HG02763 (cell line): ENCODE measurements around the gene ZFYVE26.
"Not testable (repeated sequence)": the region's sequence is repeated elsewhere in the genome, so short reads cannot be mapped to it uniquely, and the experiment has no call there.

Source experiments
- ATAC-seq: cut with Tn5 transposase; IDR thresholded peaks from one replicate; pipeline ENCODE4 v1.9.1; 2021; ENCODE audit warnings: mild to moderate bottlenecking, moderate library complexity; ENCODE audit not compliant: unreplicated experiment

ZFYVE26 gene

DNA sequence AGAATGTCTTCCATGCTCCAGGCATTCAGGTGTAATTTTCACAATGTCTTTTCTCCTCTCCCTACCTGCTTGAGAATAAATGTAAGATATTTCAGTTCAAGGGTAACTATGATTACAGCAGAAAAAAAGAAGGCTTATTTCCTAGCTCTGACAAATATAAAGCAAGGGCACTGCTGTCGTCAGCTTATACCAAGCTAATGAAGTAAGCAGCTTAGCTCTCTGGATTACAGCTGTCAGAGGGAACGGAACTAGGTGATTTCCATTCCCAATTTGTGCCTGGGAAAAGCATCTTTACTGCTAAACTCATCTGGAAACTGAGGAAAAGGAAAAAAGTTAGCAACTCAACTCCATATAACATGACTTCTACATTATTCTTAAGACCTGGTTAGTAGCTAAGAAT, 56.5 kb downstream of the ZFYVE26 start:
- no peak for ATAC-seq

DNA sequence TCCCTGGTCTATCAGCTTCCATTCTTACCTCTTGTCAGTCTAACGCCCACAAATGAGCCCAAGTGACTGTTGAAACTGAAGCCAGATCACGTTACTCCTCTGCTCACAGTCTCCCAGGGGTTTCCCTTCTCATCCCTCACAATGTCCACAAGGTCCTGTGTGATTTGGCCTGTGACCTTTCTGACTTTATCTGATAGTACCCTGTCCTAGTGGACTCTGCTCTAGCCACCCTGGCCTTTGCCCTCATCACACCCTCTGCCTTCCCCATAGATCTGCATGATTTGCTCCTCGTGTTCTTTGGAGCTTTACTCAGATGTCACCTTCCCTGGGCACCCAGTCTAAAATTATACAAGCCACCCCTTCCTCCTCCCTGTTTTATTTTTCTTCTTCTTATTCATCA, 59.2 kb downstream of the ZFYVE26 start:
- ATAC-seq: no peak

DNA sequence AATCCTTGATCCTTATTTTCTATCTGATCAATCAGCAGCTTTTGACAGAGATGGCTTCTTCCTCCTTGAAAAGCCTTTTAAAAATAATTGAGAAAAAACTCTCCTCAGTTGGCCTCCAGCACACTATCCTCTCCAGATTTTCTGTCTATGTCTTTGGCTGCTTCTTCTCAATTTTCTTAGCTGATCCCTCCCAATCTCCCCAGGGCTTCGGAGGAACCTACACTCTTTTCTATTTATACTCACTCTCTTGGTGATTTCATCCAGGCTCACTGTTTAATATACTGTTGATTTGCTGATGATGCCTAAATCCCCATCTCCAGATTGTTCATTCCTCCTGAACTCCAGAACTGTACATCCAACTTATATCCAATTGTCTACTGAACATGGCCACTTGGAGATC, 59.9 kb downstream of the ZFYVE26 start:
- ATAC-seq: no peak

DNA sequence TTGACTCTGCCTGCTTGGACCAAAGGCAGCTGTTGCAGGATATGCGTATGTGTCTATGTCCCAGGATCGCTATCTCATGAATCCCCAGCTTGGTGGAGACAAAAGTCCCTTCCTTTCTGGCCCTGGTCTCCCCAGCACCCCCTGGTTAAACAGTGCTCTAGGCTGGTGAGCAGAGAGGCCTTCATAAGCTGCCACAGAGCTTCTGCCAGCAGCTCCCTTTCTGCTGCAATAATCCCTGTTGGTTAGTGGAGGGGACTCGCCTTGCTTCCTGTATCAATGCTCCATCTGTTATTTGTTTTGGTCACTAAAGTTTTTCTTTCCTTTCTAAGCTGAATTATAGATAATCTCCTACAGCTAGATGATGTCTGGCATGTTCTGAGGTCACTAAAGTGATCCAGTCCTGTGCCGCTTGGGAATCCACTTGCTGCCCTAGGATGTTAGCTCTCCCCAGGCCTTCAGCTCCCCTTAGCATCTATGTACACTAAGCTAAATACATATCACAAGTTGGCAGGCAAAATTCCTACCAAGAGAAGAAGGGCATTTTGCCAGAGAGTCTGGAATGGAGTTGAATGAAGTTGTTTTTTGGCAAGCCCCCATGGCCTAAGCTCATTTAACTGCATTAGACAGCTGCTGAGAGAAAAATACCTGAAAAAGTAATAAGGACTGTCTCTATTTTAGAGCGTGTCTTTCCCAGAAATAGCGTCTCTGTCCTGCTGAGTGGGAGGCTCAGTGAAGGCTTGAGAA, 66.9 kb downstream of the ZFYVE26 start:
- ATAC-seq: no peak

DNA sequence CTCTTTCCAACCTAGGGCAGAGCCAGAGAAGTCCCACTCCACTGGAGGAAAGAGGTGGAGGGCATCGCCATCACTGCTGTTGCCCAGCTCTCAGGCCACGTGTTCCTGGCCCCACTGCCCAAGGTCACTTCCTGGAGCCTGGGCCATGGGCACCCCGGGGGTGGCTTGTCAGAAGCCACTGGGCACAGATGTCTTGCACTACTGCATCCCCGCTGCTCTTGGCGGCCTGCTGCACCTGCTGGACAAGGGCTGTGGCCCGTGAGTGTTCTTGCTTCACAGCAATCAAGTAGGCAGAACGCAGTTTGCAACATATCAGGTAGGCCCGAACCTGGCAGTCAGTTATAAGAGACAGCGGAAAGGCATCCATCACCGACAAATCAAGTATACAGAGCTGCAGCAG, 68.1 kb downstream of the ZFYVE26 start:
- no peak for ATAC-seq

DNA sequence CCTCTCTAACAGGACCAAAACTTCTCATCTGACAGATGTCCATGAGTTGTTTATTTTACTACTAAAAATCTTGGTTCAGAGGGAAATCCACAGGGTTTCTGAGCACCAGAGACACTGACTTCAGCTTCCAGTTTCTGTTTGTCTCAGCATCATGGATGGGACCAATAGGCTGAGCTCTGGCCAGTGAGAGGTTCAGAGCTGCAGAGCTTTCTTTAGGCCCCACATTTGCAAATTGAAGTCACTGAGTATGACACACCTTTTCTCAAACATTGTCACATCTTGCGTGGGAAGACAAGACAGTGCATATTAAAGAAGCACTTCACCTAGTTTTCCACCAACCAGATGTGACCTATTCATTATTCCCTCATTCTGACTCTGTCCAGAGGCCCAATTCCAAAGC, 69.5 kb downstream of the ZFYVE26 start:
- ATAC-seq: no peak

DNA sequence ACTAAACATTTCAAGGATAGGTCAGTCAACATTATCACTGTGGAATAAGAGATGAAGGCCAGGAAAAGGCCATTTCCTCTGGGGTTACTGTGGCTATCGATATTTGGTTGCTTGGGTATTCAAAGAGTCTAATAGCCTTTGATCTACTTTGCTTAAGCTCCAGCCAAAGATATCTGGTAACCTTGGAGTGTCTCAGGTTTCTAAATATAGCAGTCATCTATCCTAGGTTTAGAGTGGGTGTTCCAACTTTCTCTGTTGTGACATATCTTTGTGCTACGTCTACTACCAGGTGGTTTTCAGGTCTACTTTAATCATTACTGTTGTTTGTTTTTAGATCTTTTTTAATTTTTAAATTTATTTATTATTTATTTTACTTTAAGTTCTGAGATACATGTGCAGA, 72.3 kb downstream of the ZFYVE26 start:
- ATAC-seq: no peak

DNA sequence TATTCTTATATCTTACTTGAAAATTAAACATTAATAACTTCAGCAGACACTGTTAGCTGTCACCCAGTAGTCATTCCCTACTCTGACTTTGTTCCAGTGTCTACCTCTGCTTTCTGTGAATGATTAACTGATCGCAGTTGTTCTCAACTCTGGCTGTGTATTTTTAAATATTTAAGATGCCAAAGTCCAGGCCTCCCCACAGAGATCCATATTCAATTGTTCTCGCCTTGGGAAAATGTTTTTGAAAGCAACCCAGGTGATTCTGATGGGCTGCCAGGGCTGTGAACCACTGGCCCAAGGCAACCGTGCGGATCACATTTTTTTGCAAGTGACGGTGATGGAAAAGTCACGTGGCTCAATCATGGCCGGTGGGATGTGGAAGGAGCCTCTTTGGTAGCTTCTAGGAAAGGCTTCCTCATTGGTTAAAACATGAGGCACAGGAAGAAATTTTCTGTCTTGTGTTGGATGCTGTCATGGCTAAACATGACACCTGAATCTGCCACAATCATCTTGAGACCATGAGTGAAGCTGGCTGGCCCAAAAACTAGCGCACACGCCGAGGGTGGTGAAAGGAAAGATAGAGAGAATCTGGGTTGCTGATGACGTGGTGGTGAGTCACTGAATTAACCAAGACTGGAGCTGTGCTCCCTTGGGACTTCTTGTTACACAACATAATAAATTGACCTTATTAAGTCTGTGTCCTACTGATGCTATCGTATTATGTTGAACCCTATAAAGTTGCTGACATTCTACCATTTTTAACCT, 77.5 kb downstream of the ZFYVE26 start:
- ATAC-seq: no peak

DNA sequence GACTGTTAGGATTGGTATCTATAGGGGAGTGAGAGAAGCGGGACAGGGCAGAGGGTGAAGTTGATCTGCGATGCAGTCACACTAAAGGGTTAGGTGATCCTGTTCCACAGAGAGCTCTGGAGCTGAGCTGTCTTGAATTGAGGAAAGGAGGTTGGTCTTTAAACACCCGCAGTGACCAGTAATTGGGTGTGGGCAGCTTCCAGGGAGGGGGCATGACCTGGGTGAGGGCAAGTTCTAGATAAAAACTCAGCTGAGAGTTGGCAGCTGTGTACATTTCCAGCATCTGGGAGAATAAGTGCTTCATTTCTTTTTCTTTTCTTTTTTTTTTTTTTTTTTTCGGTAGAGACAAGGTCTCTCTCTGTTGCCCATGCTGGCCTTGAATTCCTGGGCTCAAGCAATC, 79.6 kb downstream of the ZFYVE26 start:
- ATAC-seq: no peak

DNA sequence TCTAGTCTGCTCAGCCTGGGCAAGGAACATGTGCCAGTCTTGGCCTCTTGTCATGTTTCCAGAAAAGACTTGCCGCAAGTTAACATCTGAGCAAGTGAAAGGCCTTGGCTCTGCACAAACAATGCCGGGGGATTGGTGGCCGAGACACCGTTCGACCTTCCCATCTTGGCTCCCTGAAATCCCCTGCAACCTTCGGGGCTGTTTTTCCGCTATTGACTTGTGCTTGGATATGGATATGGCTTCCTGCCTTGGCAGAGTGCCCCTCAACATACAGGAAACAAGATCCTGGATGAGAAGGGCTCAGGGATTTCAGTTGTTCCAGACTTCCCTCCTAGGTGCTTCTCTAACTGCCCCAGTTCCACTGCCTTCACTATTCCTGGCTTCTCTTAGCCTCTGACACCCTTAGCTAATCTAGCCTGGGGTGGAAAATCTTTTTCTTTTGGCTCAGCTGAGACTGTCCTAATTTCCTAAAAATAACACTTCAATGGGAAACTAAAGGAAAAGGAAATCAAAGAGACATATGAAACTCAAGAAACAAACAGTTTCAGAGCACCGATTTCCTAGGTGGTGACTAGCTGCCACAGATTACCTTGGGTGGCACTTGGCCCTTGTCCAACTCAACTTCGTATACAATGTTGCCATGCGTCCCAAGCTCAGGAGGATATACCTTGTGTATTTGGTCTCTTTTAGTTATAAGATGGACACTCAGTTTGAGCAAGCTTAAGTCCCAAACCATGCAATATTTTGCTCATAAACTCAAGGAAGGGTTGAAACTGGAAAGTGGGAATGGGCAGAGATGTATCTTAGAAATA, 80.8 kb downstream of the ZFYVE26 start:
- ATAC-seq: no peak

DNA sequence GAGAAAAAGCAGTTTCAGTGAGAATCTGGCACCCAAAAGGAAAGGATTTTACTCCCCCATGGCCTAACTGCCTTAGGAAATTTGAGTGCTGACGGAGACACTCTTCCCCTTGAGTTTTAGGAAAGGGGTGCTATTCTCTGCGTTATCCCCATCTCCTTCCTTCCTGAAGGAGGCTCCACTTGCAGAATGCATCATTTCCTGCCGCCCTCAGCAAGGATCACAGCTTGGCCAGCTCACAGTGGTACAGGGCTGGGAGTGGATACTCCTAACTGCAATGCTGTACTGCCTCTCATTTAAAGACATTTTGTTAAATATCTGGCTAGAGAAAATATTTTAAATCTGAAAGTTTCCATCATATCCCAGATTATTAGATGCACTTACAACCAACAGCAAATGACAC, 81.7 kb downstream of the ZFYVE26 start:
- ATAC-seq: no peak

DNA sequence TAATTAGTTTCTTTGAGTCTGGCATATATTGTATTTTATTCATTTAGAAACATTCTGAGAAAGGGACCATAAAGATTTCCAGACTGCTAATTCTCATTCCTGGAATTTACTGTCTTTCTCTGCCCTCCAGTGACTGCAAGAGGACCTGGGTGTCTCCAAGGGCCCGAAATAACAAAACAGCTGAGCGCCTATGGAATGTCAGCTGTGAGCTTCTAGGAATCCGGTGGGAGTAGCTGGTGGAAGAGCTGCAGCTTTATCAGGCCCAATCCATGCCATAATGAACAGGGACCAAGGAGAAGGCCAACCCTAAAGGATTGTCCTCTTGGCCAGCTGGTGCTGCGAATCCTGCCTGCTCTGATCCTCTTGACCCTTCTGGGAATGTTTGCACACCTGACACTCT, 82.8 kb downstream of the ZFYVE26 start:
- ATAC-seq: no peak

DNA sequence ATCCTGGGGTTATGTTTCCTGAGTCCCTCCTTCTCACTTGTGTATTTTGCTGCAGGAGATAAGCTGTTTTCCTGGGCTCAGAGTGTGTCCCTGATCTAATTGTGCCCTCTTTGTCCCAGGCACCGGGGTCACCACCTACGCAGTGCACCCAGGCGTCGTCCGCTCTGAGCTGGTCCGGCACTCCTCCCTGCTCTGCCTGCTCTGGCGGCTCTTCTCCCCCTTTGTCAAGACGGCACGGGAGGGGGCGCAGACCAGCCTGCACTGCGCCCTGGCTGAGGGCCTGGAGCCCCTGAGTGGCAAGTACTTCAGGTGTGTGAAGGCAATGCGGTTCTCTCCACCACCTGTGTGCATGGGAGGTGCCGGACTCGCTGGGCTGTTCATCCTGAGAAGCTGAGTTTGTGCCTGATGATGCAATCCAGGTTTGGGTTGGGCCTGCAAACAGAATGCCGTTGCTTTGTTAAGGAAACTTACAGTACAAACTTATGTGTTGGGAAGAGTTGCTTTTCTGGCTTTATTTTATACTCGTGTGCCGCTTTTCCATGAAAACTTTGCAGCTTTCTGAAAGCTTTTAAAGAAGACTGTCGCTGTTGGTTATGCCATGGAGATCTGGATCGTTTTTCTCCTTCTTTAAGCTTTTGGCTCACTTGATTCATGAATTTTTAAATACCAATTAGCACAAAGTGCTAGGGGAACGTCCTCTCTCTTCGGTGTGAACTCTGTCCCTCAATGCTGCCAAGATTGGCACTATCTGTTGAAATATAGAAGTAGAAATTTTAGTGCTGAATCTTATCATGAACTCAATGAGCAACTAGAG, 87.1 kb downstream of the ZFYVE26 start:
- no peak for ATAC-seq

DNA sequence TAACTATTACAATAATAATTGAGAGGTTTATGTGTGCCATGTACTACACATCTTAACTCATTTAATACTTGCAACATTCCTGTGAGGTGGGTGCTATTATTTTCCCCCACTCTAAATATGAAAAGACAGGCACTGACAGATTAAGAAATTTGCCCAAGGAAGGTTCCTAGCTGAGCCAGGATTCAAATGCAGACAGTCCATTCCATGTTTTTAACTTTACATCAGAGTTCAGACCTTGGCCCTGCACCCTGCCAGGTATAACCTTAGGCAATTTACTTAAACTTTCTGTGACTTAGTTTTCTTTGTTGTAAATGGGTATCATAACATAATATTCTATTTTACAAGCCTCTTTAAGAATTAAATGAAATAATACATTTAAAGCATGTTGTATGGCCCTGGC, 88.1 kb downstream of the ZFYVE26 start:
- no peak for ATAC-seq

DNA sequence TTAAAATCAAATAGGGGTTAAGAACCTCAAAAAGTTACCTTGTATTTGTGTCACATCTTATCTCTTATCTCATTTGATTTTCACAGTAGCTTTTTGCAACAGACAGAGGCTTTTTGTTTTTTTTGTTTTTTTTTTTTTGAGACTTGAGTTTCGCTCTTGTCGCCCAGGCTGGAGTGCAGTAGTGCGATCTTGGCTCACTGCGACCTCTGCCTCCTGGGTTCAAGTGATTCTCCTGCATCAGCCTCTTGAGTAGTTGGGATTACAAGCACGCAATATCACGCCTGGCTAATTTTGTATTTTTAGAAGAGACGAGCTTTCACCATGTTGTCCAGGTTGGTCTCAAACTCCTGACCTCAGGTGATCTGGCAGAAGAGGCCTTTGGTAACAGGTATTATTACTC, 89.0 kb downstream of the ZFYVE26 start:
- ATAC-seq: no peak

DNA sequence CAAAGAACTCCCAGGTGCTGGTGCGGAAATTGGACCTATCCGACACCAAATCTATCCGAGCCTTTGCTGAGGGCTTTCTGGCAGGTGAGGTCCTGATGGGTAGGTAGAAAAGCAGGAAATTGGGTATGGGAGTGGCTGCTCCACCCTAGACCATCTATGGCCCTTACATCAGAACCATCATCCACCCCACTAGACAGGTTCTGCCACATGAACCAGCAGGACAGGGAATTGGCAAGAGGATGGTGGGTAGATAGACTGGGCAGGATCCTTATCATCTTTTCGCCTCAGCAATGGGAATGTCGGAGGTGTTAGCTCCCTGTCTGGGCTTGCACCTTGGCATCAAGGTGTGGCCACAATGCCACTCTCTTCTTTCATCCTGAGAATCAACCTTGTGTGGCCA, 91.2 kb downstream of the ZFYVE26 start:
- no peak for ATAC-seq

DNA sequence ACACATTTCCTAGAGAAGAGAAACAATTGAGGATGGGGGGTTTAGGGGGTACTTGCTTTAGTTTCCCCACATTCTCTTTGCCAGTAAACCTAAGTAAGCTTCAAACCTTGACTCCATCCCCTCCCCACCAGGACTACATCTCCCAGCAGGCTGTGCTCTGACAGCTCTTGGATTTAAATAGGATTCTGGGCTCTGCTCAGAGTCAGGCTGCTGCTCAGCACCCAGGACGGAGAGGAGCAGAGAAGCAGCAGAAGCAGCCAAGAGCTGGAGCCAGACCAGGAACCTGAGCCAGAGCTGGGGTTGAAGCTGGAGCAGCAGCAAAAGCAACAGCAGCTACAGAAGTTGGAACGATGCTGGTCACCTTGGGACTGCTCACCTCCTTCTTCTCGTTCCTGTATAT, 94.1 kb downstream of the ZFYVE26 start:
- ATAC-seq: no peak

DNA sequence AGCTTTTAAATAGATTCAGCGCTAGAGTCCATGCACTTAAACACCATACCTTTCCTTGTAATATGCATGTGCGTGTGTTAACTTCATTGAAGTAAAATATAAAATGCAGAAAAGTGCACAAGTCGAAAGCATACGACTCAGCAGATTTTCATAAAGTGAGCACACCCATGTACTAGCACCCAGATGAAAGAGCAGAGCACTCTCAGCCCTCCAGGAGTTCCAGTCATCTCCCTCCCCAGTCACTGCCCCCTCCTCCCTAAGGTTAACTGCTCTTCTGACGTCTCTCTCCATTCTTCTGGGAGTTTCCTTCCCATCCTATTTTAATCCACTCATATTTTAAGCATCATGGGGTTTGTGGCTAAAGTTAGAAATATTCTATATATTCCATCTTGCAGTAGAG, 94.5 kb downstream of the ZFYVE26 start:
- ATAC-seq: no peak

DNA sequence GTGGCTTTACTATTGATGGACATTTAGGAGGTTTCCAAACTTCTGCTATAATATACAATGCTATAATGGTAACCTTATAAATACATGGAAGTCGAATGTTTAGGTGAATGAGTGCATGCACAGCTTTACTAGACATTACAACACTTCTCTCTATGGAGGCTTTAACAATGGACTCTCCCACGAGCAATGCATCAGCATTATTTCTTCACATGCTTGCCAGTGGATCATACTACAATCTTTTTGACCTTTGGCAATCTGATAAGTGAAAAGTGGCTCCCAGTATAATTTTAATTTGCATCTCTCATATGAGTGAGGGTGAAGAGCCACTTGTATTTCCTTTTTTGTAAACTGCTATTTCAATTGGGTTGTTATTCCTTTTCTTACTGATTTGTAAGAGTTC, 96.5 kb downstream of the ZFYVE26 start:
- no peak for ATAC-seq

DNA sequence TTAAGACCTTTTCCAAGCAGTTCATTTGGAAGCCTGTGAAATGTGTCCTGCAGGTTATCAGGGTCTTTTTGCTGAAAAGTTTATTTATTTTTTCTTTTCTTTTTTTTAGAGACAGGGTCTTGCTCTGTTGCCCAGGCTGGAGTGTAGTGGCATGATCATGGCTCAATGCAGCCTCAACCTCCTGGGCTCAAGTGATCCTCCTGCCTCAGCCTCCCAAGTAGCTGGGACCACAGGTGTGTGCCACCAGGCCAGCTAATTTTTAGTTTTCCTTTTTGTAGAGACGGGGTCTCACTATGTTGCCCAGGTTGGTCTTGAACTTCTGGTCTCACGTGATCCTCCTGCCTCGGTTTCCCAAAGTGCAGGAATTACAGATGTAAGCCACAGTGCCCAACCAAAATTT, 97.0 kb downstream of the ZFYVE26 start:
- not testable (repeated sequence) for ATAC-seq

DNA sequence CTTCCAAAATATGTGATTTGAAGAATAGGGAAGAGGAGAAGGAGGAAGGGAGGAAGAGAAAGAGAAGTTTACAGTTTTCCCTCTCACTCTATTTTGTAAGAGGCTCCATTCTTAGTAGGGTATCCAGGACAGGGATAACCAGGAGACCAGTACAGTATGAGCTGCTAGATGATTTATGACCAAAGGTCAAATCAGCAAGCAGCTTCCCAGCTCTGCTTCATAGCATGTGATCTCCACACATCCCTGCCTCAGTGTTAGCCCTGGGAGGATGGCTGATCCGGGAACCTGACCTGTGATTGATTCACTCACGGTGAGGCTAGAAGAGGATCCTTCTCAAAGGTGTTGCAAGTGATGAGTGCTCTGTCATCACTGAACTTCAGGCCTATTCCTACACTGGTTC, 98.1 kb downstream of the ZFYVE26 start:
- ATAC-seq: no peak
